Measurements from ENCODE around the gene PCGF1. TPM values are rescaled to one million over a fixed set of nuclear protein-coding genes. Genes with fewer than 3 reads are reported as not detected.

PCGF1 gene
- total RNA-seq, 1 experiment from 2014 or later, result 33.0 TPM

GRCh38 chr2:74533464-74533863 is 26.0 kb upstream of the PCGF1 start:
- H3K27me3 ChIP-seq (replicated peaks; ENCODE audit: insufficient read depth, low read depth, low read length, poor library complexity), result peaks cover 6% of the 10 kb centered on the region
- peaks cover 13% of the 10 kb centered on the region for H3K4me1 ChIP-seq (ENCODE audit: insufficient read depth, low read length, poor library complexity, severe bottlenecking)
- no peaks in the 10 kb centered on the region for H3K9me3 ChIP-seq (ENCODE audit: low read depth, low read length, poor library complexity, severe bottlenecking)
- BruUV-seq (replicated peaks), result no TSS peak
- peaks cover 5% of the 10 kb centered on the region for H3K36me3 ChIP-seq (ENCODE audit: insufficient read depth, low read length, poor library complexity, severe bottlenecking)
- intact Hi-C loops (cut with micrococcal nuclease; ENCODE audit: unreplicated experiment), result loop anchor here (5.0 to 10.0 kb wide), 2 partner anchors 199 to 281 kb away; no protein-coding TSS in a partner anchor
- POLR2A ChIA-PET (ENCODE audit: low non-redundant PET), result no interaction called here
- DNase-seq (ENCODE audit: low spot score), result no peak
- H3K4me3 ChIP-seq (ENCODE audit: low read depth, low read length, poor library complexity, severe bottlenecking), result no peak overlapping the region
- no peak overlapping the region for H3K27ac ChIP-seq (ENCODE audit: low read depth, low read length, poor library complexity, severe bottlenecking)
- TF ChIP-seq EZH2 (IDR thresholded peaks at IDR 0.05; ENCODE audit: borderline replicate concordance, low read depth, low read length, poor library complexity, severe bottlenecking) (no peak), CTCF (conservative IDR thresholded peaks at IDR 0.05; ENCODE audit: low read depth, low read length) (no peak)
- CTCF ChIA-PET, result no interaction called here

- H3K9me3 ChIP-seq (ENCODE audit: low read depth, low read length, poor library complexity, severe bottlenecking), result no peaks in the 10 kb centered on the region
- H3K27me3 ChIP-seq (replicated peaks; ENCODE audit: insufficient read depth, low read depth, low read length, poor library complexity), result no peaks in the 10 kb centered on the region
- peaks cover 14% of the 10 kb centered on the region for H3K36me3 ChIP-seq (ENCODE audit: insufficient read depth, low read length, poor library complexity, severe bottlenecking)
- peaks cover 16% of the 10 kb centered on the region for H3K4me1 ChIP-seq (ENCODE audit: insufficient read depth, low read length, poor library complexity, severe bottlenecking)
- no peak overlapping the region for H3K4me3 ChIP-seq (ENCODE audit: low read depth, low read length, poor library complexity, severe bottlenecking)
- BruUV-seq (replicated peaks), result no TSS peak
- intact Hi-C loops (cut with micrococcal nuclease; ENCODE audit: unreplicated experiment), result loop anchor here (1.0 to 10.0 kb wide), 3 partner anchors 49 to 280 kb away; partner anchors contain the start of gene TTC31
- ChIA-PET CTCF (interaction anchor here (0.6 to 1.0 kb wide), 5 partner anchors 25 to 283 kb away, joined by 3 to 7 read pairs (median 3); partner anchors contain the start of genes CCDC142, PCGF1 and TTC31), POLR2A (ENCODE audit: low non-redundant PET) (no interaction called here)
- TF ChIP-seq EZH2 (IDR thresholded peaks at IDR 0.05; ENCODE audit: borderline replicate concordance, low read depth, low read length, poor library complexity, severe bottlenecking) (no peak), CTCF (conservative IDR thresholded peaks at IDR 0.05; ENCODE audit: low read depth, low read length) (peak; percentile 56)
- peak; percentile 64 for DNase-seq (ENCODE audit: low spot score)
- H3K27ac ChIP-seq (ENCODE audit: low read depth, low read length, poor library complexity, severe bottlenecking), result no peak overlapping the region
Observed at GRCh38 chr2:74532222-74532621, 24.7 kb upstream of the PCGF1 start.

GRCh38 chr2:74531666-74532065 is 24.2 kb upstream of the PCGF1 start:
- H3K36me3 ChIP-seq (ENCODE audit: insufficient read depth, low read length, poor library complexity, severe bottlenecking), result peaks cover 20% of the 10 kb centered on the region
- H3K4me3 ChIP-seq (ENCODE audit: low read depth, low read length, poor library complexity, severe bottlenecking), result no peak overlapping the region
- POLR2A ChIA-PET (ENCODE audit: low non-redundant PET), result no interaction called here
- H3K27me3 ChIP-seq (replicated peaks; ENCODE audit: insufficient read depth, low read depth, low read length, poor library complexity), result no peaks in the 10 kb centered on the region
- H3K27ac ChIP-seq (ENCODE audit: low read depth, low read length, poor library complexity, severe bottlenecking), result no peak overlapping the region
- CTCF ChIA-PET, result interaction anchor here (0.6 to 1.0 kb wide), 5 partner anchors 24 to 282 kb away, joined by 3 to 7 read pairs (median 3); partner anchors contain the start of genes CCDC142, PCGF1 and TTC31
- no peak for DNase-seq (ENCODE audit: low spot score)
- no peak for TF ChIP-seq CTCF (conservative IDR thresholded peaks at IDR 0.05; ENCODE audit: low read depth, low read length)
- no peaks in the 10 kb centered on the region for H3K9me3 ChIP-seq (ENCODE audit: low read depth, low read length, poor library complexity, severe bottlenecking)
- BruUV-seq (replicated peaks), result no TSS peak
- intact Hi-C loops (cut with micrococcal nuclease; ENCODE audit: unreplicated experiment), result loop anchor here (1.0 to 10.0 kb wide), 3 partner anchors 48 to 279 kb away; partner anchors contain the start of gene TTC31
- peaks cover 16% of the 10 kb centered on the region for H3K4me1 ChIP-seq (ENCODE audit: insufficient read depth, low read length, poor library complexity, severe bottlenecking)
